Liver (tissue), 9 donors: ENCODE data around the gene NSDHL. TPM values are rescaled to one million over a fixed set of nuclear protein-coding genes. Genes with fewer than 3 reads are reported as not detected.

Experiments
- DNase-seq: peaks from one replicate; pipeline ENCODE4 v3.0.0-alpha.2; 2017; ENCODE audit warnings: low spot score
- H3K27ac ChIP-seq, 2 donors: one replicate each; pipeline ENCODE4 v1.7.0; 2013; ENCODE audit warnings: inconsistent platforms in 2 of 2, low read length in 2 of 2, control low read depth in 1 of 2, low read depth in 1 of 2, mild to moderate bottlenecking in 1 of 2
- H3K27me3 ChIP-seq, 4 donors: one replicate each; pipeline versions ENCODE4 v1.6.1 to v1.7.0; 2013; ENCODE audit warnings: low read length in 3 of 4, inconsistent platforms in 1 of 4, mild to moderate bottlenecking in 1 of 4, moderate library complexity in 1 of 4; ENCODE audit not compliant: control insufficient read depth in 4 of 4, insufficient read depth in 4 of 4
- H3K36me3 ChIP-seq, 4 donors: one replicate each; pipeline versions ENCODE4 v1.6.1 to v1.7.0; 2013; ENCODE audit warnings: low read length in 3 of 4, mild to moderate bottlenecking in 3 of 4, low read depth in 1 of 4, moderate library complexity in 1 of 4; ENCODE audit not compliant: control insufficient read depth in 4 of 4, insufficient read depth in 3 of 4
- H3K4me1 ChIP-seq, 4 donors: one replicate each; pipeline versions ENCODE4 v1.6.1 to v1.7.0; 2013; ENCODE audit warnings: low read length in 3 of 4, mild to moderate bottlenecking in 3 of 4, moderate library complexity in 1 of 4; ENCODE audit not compliant: control insufficient read depth in 4 of 4, insufficient read depth in 4 of 4
- H3K4me3 ChIP-seq, 3 donors: one replicate each; pipeline versions ENCODE4 v1.6.1 to v1.7.0; 2013; ENCODE audit warnings: low read length in 3 of 3, control low read depth in 1 of 3, low read depth in 1 of 3, mild to moderate bottlenecking in 1 of 3
- H3K9ac ChIP-seq, 2 donors: one replicate each; pipeline ENCODE4 v1.7.0; 2013; ENCODE audit warnings: low read length in 2 of 2, mild to moderate bottlenecking in 2 of 2, moderate library complexity in 2 of 2, control low read depth in 1 of 2, low read depth in 1 of 2
- H3K9me3 ChIP-seq, 4 donors: one replicate each; pipeline versions ENCODE4 v1.6.1 to v1.7.0; 2013; ENCODE audit warnings: low read length in 3 of 4; ENCODE audit not compliant: control insufficient read depth in 4 of 4
- EGR1 ChIP-seq, 2 donors: IDR thresholded peaks; 2 replicates each; pipeline ENCODE4 v1.6.1; 2016 to 2018; ENCODE audit warnings: antibody characterized with exemption in 2 of 2, low read depth in 2 of 2
- FOXA1 ChIP-seq: IDR thresholded peaks from 2 replicates; pipeline ENCODE4 v1.6.1; 2016; ENCODE audit warnings: antibody characterized with exemption
- FOXA2 ChIP-seq: IDR thresholded peaks from 2 replicates; pipeline ENCODE4 v1.6.1; 2016; ENCODE audit warnings: antibody characterized with exemption
- GABPA ChIP-seq, 2 donors: IDR thresholded peaks in 1 of 2; conservative IDR thresholded peaks in 1 of 2; 2 replicates each; pipeline ENCODE4 v1.6.1; 2016; ENCODE audit warnings: antibody characterized with exemption in 2 of 2, mild to moderate bottlenecking in 1 of 2, moderate library complexity in 1 of 2
- HNF4A ChIP-seq, 2 donors: conservative IDR thresholded peaks; 2 replicates each; pipeline ENCODE4 v1.6.1; 2016; ENCODE audit warnings: antibody characterized with exemption in 2 of 2, mild to moderate bottlenecking in 2 of 2
- HNF4G ChIP-seq: IDR thresholded peaks from 2 replicates; pipeline ENCODE4 v1.6.1; 2016; ENCODE audit warnings: antibody characterized with exemption
- JUND ChIP-seq, 2 donors: IDR thresholded peaks; 2 replicates each; pipeline ENCODE4 v1.6.1; 2016; ENCODE audit warnings: antibody characterized with exemption in 2 of 2
- NR2F2 ChIP-seq: IDR thresholded peaks from 2 replicates; pipeline ENCODE4 v1.6.1; 2016; ENCODE audit warnings: antibody characterized with exemption
- RAD21 ChIP-seq, 2 donors: IDR thresholded peaks; 2 replicates each; pipeline ENCODE4 v1.6.1; 2016; ENCODE audit warnings: antibody characterized with exemption in 2 of 2, mild to moderate bottlenecking in 2 of 2
- RXRA ChIP-seq, 2 donors: IDR thresholded peaks; 2 replicates each; pipeline ENCODE4 v1.6.1; 2017 to 2018; ENCODE audit warnings: antibody characterized with exemption in 2 of 2, mild to moderate bottlenecking in 1 of 2
- SP1 ChIP-seq: IDR thresholded peaks from 2 replicates; pipeline ENCODE4 v1.6.1; 2018; ENCODE audit warnings: antibody characterized with exemption, mild to moderate bottlenecking
- TAF1 ChIP-seq: conservative IDR thresholded peaks from 2 replicates; pipeline ENCODE4 v1.6.1; 2016; ENCODE audit warnings: antibody characterized with exemption, mild to moderate bottlenecking
- YY1 ChIP-seq: IDR thresholded peaks from 2 replicates; pipeline ENCODE4 v1.6.1; 2016; ENCODE audit warnings: antibody characterized with exemption, mild to moderate bottlenecking
- WGBS: extraction: QIAGEN DNeasy Blood & Tissue Kit; methylation state at CpG from one replicate; pipeline ENCODE4 v1.1.7; 2013; 5-methylcytosine and 5-hydroxymethylcytosine counted together
- polyA plus RNA-seq, 2 donors: library from polyadenylated mRNA; stranded (reverse) in 1 of 2; unstranded in 1 of 2; fragments of 200-250 nt in 1 of 2; fragments of >200 nt in 1 of 2; fragmentation: Nextera tagmentation in 1 of 2; extraction: Ambion mirVana in 1 of 2; gene quantifications; one replicate each; pipeline versions ENCODE4 v1.2.1 to v1.2.3, GENCODE V29; 2013 to 2015
- total RNA-seq, 2 donors: library from RNA; depleted of rRNA; stranded (reverse); fragments of >200 nt; gene quantifications; one replicate each; pipeline ENCODE4 v1.2.3, GENCODE V29; 2014
- TF ChIP-seq, protein P1 (sequence below): fragments of 150-350 bp; IDR thresholded peaks from 2 replicates; pipeline ENCODE4 v1.5.1; 2017; ENCODE audit warnings: improper control_type of control experiment, low read depth, low read length; ENCODE audit not compliant: missing input control
- TF ChIP-seq, protein P2 (sequence below): IDR thresholded peaks from 2 replicates; pipeline ENCODE4 v1.6.1; 2016; ENCODE audit warnings: antibody characterized with exemption, mild to moderate bottlenecking
- TF ChIP-seq, protein P3 (sequence below): IDR thresholded peaks from 2 replicates; pipeline ENCODE4 v1.6.1; 2016; ENCODE audit warnings: antibody characterized with exemption
- TF ChIP-seq, protein P4 (sequence below): IDR thresholded peaks from 2 replicates; pipeline ENCODE4 v1.6.1; 2016; ENCODE audit warnings: antibody characterized with exemption
- TF ChIP-seq, protein P5 (sequence below): IDR thresholded peaks from 2 replicates; pipeline ENCODE4 v1.6.1; 2016; ENCODE audit warnings: antibody characterized with exemption
- donor health status: healthy.
- donor health status: healthy.
- donor health status: healthy.
- donor health status: healthy.
- donor health status: healthy.

NSDHL gene
- total and polyA plus RNA-seq, 4 donors: 23.8 to 63.6 (median 38.6) TPM

DNA sequence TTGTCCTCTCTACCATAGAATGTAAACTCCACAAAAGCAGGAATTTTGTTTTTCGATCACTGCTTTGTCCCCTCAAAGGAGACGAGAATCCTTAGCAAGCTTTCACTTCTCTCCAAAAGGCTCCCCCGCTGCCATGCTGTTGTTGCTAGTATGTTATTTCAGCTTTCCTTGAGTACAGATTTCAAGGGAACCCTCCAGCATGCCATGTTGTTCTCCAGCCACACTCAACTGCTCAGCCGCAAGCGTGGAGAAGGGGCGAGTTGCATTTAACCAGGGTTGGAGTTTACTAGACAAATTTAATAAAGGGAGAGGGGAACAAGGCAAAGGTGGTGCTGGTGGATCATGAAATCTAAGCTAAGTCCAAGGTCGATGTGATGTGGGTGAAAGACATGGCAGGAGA lies 23.1 kb downstream of the NSDHL start:
- Histone ChIP-seq H3K9me3 (no peaks in the 10 kb centered on the region), H3K4me3 (no peak overlapping the region), H3K36me3 (peaks cover 11 to 34% (median 24%) of the 10 kb centered on the region in 4 donors), H3K27ac (no peak overlapping the region), H3K4me1 (no peaks in the 10 kb centered on the region), H3K9ac (no peak overlapping the region), H3K27me3 (no peaks in the 10 kb centered on the region)
- WGBS: 98% methylated on average over 7 of the region's 7 CpGs
- DNase-seq: no peak
- TF ChIP-seq SP1: no peak
- TF ChIP-seq RAD21 (IDR thresholded peaks at IDR 0.05): no peak
- TF ChIP-seq NR2F2: no peak
- TF ChIP-seq GABPA (IDR thresholded peaks at IDR 0.05 in 1 of 2, conservative IDR thresholded peaks at IDR 0.05 in 1 of 2): no peak
- TF ChIP-seq YY1: no peak
- TF ChIP-seq, protein P1, sequence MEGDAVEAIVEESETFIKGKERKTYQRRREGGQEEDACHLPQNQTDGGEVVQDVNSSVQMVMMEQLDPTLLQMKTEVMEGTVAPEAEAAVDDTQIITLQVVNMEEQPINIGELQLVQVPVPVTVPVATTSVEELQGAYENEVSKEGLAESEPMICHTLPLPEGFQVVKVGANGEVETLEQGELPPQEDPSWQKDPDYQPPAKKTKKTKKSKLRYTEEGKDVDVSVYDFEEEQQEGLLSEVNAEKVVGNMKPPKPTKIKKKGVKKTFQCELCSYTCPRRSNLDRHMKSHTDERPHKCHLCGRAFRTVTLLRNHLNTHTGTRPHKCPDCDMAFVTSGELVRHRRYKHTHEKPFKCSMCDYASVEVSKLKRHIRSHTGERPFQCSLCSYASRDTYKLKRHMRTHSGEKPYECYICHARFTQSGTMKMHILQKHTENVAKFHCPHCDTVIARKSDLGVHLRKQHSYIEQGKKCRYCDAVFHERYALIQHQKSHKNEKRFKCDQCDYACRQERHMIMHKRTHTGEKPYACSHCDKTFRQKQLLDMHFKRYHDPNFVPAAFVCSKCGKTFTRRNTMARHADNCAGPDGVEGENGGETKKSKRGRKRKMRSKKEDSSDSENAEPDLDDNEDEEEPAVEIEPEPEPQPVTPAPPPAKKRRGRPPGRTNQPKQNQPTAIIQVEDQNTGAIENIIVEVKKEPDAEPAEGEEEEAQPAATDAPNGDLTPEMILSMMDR: no peak
- no peak for TF ChIP-seq FOXA1
- TF ChIP-seq RXRA (IDR thresholded peaks at IDR 0.05): no peak
- TF ChIP-seq HNF4G: no peak
- TF ChIP-seq, protein P2, sequence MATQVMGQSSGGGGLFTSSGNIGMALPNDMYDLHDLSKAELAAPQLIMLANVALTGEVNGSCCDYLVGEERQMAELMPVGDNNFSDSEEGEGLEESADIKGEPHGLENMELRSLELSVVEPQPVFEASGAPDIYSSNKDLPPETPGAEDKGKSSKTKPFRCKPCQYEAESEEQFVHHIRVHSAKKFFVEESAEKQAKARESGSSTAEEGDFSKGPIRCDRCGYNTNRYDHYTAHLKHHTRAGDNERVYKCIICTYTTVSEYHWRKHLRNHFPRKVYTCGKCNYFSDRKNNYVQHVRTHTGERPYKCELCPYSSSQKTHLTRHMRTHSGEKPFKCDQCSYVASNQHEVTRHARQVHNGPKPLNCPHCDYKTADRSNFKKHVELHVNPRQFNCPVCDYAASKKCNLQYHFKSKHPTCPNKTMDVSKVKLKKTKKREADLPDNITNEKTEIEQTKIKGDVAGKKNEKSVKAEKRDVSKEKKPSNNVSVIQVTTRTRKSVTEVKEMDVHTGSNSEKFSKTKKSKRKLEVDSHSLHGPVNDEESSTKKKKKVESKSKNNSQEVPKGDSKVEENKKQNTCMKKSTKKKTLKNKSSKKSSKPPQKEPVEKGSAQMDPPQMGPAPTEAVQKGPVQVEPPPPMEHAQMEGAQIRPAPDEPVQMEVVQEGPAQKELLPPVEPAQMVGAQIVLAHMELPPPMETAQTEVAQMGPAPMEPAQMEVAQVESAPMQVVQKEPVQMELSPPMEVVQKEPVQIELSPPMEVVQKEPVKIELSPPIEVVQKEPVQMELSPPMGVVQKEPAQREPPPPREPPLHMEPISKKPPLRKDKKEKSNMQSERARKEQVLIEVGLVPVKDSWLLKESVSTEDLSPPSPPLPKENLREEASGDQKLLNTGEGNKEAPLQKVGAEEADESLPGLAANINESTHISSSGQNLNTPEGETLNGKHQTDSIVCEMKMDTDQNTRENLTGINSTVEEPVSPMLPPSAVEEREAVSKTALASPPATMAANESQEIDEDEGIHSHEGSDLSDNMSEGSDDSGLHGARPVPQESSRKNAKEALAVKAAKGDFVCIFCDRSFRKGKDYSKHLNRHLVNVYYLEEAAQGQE: no peak
- no peak for TF ChIP-seq FOXA2
- no peak for TF ChIP-seq TAF1
- TF ChIP-seq, protein P3, sequence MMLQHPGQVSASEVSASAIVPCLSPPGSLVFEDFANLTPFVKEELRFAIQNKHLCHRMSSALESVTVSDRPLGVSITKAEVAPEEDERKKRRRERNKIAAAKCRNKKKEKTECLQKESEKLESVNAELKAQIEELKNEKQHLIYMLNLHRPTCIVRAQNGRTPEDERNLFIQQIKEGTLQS: no peak
- no peak for TF ChIP-seq HNF4A (conservative IDR thresholded peaks at IDR 0.05)
- no peak for TF ChIP-seq EGR1 (IDR thresholded peaks at IDR 0.05; ENCODE audit: low read depth in 2 of 2)
- TF ChIP-seq, protein P4, sequence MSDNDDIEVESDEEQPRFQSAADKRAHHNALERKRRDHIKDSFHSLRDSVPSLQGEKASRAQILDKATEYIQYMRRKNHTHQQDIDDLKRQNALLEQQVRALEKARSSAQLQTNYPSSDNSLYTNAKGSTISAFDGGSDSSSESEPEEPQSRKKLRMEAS: no peak
- no peak for TF ChIP-seq JUND (IDR thresholded peaks at IDR 0.05)
- TF ChIP-seq, protein P5, sequence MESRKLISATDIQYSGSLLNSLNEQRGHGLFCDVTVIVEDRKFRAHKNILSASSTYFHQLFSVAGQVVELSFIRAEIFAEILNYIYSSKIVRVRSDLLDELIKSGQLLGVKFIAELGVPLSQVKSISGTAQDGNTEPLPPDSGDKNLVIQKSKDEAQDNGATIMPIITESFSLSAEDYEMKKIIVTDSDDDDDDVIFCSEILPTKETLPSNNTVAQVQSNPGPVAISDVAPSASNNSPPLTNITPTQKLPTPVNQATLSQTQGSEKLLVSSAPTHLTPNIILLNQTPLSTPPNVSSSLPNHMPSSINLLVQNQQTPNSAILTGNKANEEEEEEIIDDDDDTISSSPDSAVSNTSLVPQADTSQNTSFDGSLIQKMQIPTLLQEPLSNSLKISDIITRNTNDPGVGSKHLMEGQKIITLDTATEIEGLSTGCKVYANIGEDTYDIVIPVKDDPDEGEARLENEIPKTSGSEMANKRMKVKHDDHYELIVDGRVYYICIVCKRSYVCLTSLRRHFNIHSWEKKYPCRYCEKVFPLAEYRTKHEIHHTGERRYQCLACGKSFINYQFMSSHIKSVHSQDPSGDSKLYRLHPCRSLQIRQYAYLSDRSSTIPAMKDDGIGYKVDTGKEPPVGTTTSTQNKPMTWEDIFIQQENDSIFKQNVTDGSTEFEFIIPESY: no peak
